ENCODE data around the gene TMEM184B. TPM values are rescaled to one million over a fixed set of nuclear protein-coding genes. Genes with fewer than 3 reads are reported as not detected.
A peak's percentile ranks its signal among the peaks of the same experiment; 100 is the strongest.

Gene TMEM184B
- total RNA-seq, 3 donors from 2014 or later (not counting 1 experiment from before 2014, with no cell fraction given): 58.1 to 72.5 (median 68.6) TPM

DNA sequence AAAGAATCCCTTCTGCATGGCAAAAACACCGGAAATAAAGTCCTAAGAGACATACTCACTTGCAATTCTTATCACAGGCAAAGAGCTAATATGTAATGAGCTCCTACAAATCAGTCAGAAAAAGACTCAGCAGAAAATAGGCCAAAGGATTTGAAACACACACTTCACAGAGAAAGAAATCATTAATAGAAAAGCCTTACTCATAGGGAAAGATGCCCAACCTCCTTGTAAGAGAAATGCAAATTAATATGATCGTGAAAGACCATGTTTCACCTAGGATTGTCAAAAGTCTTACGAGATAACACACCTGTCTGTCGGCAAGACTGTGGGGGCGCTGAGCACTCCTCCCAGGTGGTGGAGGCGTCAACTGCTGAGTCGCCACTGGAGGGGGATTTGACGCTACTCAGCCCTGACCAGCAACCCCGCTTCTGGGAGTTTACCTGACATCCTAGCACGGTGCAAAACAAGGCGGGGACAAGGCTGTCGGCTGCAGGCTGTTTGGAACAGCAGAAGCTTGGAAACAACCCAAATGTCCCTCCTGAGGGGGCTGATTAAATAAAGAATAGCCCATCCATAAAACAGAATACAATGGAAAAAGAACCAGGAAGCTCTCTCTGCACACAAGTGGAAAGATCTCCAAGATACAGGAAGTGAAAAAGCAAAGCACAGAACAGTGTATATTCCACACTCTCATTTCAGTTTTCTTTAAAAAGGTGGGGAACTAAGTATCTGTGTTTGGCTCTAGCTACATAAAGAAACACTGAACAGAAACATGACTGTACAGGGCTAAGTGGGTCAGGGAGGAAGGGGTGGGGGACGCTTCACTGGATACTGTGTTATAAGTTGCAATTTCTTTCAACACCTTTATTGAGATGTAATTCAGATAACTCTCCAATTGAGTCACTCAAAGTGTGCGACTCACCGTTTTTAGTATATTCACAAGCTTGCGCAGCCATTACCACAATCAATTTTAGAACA lies 33.0 kb upstream of the TMEM184B start:
- peak in 1 of 2 donors; percentile 64 for DNase-seq
- no peaks in the 10 kb centered on the region for H3K36me3 Mint-ChIP-seq
- ATAC-seq: peak; percentile 56 to 68 (median 64)
- H3K27ac Mint-ChIP-seq: peak overlapping the region; percentile 43 to 63
- TF ChIP-seq, protein P1, sequence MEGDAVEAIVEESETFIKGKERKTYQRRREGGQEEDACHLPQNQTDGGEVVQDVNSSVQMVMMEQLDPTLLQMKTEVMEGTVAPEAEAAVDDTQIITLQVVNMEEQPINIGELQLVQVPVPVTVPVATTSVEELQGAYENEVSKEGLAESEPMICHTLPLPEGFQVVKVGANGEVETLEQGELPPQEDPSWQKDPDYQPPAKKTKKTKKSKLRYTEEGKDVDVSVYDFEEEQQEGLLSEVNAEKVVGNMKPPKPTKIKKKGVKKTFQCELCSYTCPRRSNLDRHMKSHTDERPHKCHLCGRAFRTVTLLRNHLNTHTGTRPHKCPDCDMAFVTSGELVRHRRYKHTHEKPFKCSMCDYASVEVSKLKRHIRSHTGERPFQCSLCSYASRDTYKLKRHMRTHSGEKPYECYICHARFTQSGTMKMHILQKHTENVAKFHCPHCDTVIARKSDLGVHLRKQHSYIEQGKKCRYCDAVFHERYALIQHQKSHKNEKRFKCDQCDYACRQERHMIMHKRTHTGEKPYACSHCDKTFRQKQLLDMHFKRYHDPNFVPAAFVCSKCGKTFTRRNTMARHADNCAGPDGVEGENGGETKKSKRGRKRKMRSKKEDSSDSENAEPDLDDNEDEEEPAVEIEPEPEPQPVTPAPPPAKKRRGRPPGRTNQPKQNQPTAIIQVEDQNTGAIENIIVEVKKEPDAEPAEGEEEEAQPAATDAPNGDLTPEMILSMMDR (IDR thresholded peaks at IDR 0.05): no peak
- H3K36me3 ChIP-seq (ENCODE audit: control insufficient read depth, insufficient read depth, low read length): peaks cover 18% of the 10 kb centered on the region
- H3K4me1 Mint-ChIP-seq: peaks cover 26 to 34% of the 10 kb centered on the region in 2 donors
- peaks cover 9% of the 10 kb centered on the region for H3K4me1 ChIP-seq (ENCODE audit: control insufficient read depth, insufficient read depth, low read length)
- H3K9me3 ChIP-seq (ENCODE audit: control insufficient read depth, insufficient read depth, low read length): no peaks in the 10 kb centered on the region
- no peaks in the 10 kb centered on the region for H3K27me3 ChIP-seq (ENCODE audit: control insufficient read depth, insufficient read depth, low read length)
- H3K9me3 Mint-ChIP-seq: no peaks in the 10 kb centered on the region
- WGBS (ENCODE audit: insufficient coverage): 34% methylated on average over 14 of the region's 16 CpGs
- H3K27me3 Mint-ChIP-seq (ENCODE audit: low read depth in 2 of 2): no peaks in the 10 kb centered on the region
- peak overlapping the region; percentile 8 for H3K27ac ChIP-seq (ENCODE audit: low read length)
- H3K4me3 ChIP-seq (ENCODE audit: low read length): no peak overlapping the region
- no peak overlapping the region for H3K4me3 Mint-ChIP-seq
- intact Hi-C loops (cut with micrococcal nuclease): no loop called here

DNA sequence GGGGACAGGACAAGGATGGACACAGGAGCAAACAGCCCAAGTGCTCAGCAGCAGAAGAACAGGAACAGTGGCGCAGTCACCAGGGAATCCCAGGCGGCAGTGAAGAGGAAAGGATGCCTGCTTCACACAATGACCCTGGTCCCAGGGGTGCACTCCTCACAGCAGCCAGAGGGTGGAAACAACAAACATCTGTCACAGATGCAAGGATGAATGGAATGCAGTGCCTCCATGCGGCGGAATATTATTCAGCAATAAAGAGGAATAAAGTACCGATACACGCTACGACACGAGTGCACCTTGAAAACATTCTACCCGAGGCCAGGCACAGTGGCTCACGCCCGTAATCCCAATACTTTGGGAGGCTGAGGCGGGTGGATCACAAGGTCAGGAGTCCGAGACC lies 31.7 kb upstream of the TMEM184B start:
- WGBS (ENCODE audit: insufficient coverage): 98% methylated on average over 13 of the region's 13 CpGs

DNA sequence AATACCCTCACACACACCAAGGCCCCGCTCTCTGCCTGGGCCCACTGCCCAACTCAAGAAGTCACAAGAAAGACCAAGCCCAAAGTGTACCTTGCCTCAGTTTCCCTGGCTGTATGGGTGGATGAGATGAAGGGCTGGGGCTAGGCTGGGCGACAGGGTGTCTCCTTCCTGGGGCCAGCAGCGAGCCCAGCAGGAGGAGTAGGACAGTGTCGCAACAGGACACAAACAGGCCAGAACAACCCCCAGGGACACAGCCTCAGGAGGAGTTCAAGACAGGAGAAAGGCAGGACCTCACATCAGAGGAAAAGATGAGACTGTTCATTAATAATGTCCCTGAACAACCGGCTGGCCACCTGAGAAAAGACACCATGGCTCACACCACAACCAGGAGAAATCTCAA lies 31.2 kb upstream of the TMEM184B start:
- ATAC-seq: no peak
- Mint-ChIP-seq H3K4me3 (no peak overlapping the region), H3K27me3 (ENCODE audit: low read depth in 2 of 2) (no peaks in the 10 kb centered on the region), H3K27ac (no peak overlapping the region), H3K4me1 (peaks cover 23 to 26% of the 10 kb centered on the region in 2 donors), H3K36me3 (no peaks in the 10 kb centered on the region), H3K9me3 (no peaks in the 10 kb centered on the region)
- no peak overlapping the region for H3K27ac ChIP-seq (ENCODE audit: low read length)
- DNase-seq: no peak
- peaks cover 31% of the 10 kb centered on the region for H3K36me3 ChIP-seq (ENCODE audit: control insufficient read depth, insufficient read depth, low read length)
- H3K4me1 ChIP-seq (ENCODE audit: control insufficient read depth, insufficient read depth, low read length): peaks cover 9% of the 10 kb centered on the region
- TF ChIP-seq, protein P1 (IDR thresholded peaks at IDR 0.05): no peak
- 94% methylated on average over 3 of the region's 5 CpGs for WGBS (ENCODE audit: insufficient coverage)
- intact Hi-C loops (cut with micrococcal nuclease): no loop called here
- no peaks in the 10 kb centered on the region for H3K9me3 ChIP-seq (ENCODE audit: control insufficient read depth, insufficient read depth, low read length)
- H3K4me3 ChIP-seq (ENCODE audit: low read length): no peak overlapping the region
- H3K27me3 ChIP-seq (ENCODE audit: control insufficient read depth, insufficient read depth, low read length): no peaks in the 10 kb centered on the region

More for the DNA sequence above, 31.7 kb upstream of the TMEM184B start:
- TF ChIP-seq, protein P1 (IDR thresholded peaks at IDR 0.05): no peak
- H3K4me3 Mint-ChIP-seq: no peak overlapping the region
- Histone ChIP-seq H3K27ac (ENCODE audit: low read length) (no peak overlapping the region), H3K27me3 (ENCODE audit: control insufficient read depth, insufficient read depth, low read length) (no peaks in the 10 kb centered on the region), H3K4me1 (ENCODE audit: control insufficient read depth, insufficient read depth, low read length) (peaks cover 9% of the 10 kb centered on the region), H3K4me3 (ENCODE audit: low read length) (no peak overlapping the region), H3K9me3 (ENCODE audit: control insufficient read depth, insufficient read depth, low read length) (no peaks in the 10 kb centered on the region), H3K36me3 (ENCODE audit: control insufficient read depth, insufficient read depth, low read length) (peaks cover 26% of the 10 kb centered on the region)
- H3K27ac Mint-ChIP-seq: peak overlapping the region in 1 of 2 donors; percentile 43
- ATAC-seq (no peak), DNase-seq (no peak)
- no peaks in the 10 kb centered on the region for H3K9me3 Mint-ChIP-seq
- intact Hi-C loops (cut with micrococcal nuclease): no loop called here
- H3K4me1 Mint-ChIP-seq: peaks cover 23 to 31% of the 10 kb centered on the region in 2 donors
- no peaks in the 10 kb centered on the region for H3K36me3 Mint-ChIP-seq
- H3K27me3 Mint-ChIP-seq (ENCODE audit: low read depth in 2 of 2): no peaks in the 10 kb centered on the region
